ENCODE measurements around the gene ENKUR. TPM values are rescaled to one million over a fixed set of nuclear protein-coding genes. Genes with fewer than 3 reads are reported as not detected.

Gene ENKUR
- total RNA-seq, 1 donor from 2014 or later, result 4.6 TPM

- DNase-seq (ENCODE audit: low read depth), result no peak
These were observed 52.4 kb downstream of the ENKUR start for GRCh38 chr10:24963521-24964041.

GRCh38 chr10:24962995-24963394 is 53.0 kb downstream of the ENKUR start:
- DNase-seq (ENCODE audit: low read depth), result peak; percentile 67

More at GRCh38 chr10:24963521-24964041, 52.4 kb downstream of the ENKUR start:
- no peaks in the 10 kb centered on the region for H3K36me3 ChIP-seq (ENCODE audit: control insufficient read depth, insufficient read depth, low read length)
- no peaks in the 10 kb centered on the region for H3K27me3 ChIP-seq (ENCODE audit: control insufficient read depth, insufficient read depth, low read length)
- no peak overlapping the region for H3K4me3 ChIP-seq (ENCODE audit: low read depth, low read length)
- no peak for TF ChIP-seq CTCF (IDR thresholded peaks at IDR 0.05; ENCODE audit: insufficient read depth, low read length, poor library complexity, severe bottlenecking)

GRCh38 chr10:24961582-24961981 is 54.4 kb downstream of the ENKUR start:
- no peak for TF ChIP-seq CTCF (IDR thresholded peaks at IDR 0.05; ENCODE audit: insufficient read depth, low read length, poor library complexity, severe bottlenecking)
- no peak overlapping the region for H3K4me3 ChIP-seq (ENCODE audit: low read depth, low read length)
- DNase-seq (ENCODE audit: low read depth), result no peak

More at GRCh38 chr10:24962995-24963394, 53.0 kb downstream of the ENKUR start:
- Histone ChIP-seq H3K27me3 (ENCODE audit: control insufficient read depth, insufficient read depth, low read length) (no peaks in the 10 kb centered on the region), H3K4me3 (ENCODE audit: low read depth, low read length) (no peak overlapping the region), H3K36me3 (ENCODE audit: control insufficient read depth, insufficient read depth, low read length) (no peaks in the 10 kb centered on the region)
- TF ChIP-seq CTCF (IDR thresholded peaks at IDR 0.05; ENCODE audit: insufficient read depth, low read length, poor library complexity, severe bottlenecking), result no peak

GRCh38 chr10:24959382-24959730 is 56.6 kb downstream of the ENKUR start:
- Histone ChIP-seq H3K4me3 (ENCODE audit: low read depth, low read length) (no peak overlapping the region), H3K36me3 (ENCODE audit: control insufficient read depth, insufficient read depth, low read length) (no peaks in the 10 kb centered on the region), H3K27me3 (ENCODE audit: control insufficient read depth, insufficient read depth, low read length) (no peaks in the 10 kb centered on the region)
- no peak for TF ChIP-seq CTCF (IDR thresholded peaks at IDR 0.05; ENCODE audit: insufficient read depth, low read length, poor library complexity, severe bottlenecking)
- DNase-seq (ENCODE audit: low read depth), result no peak

More at GRCh38 chr10:24961582-24961981, 54.4 kb downstream of the ENKUR start:
- no peaks in the 10 kb centered on the region for H3K27me3 ChIP-seq (ENCODE audit: control insufficient read depth, insufficient read depth, low read length)
- H3K36me3 ChIP-seq (ENCODE audit: control insufficient read depth, insufficient read depth, low read length), result no peaks in the 10 kb centered on the region

GRCh38 chr10:24958721-24959381 is 57.1 kb downstream of the ENKUR start:
- no peak for DNase-seq (ENCODE audit: low read depth)
- Histone ChIP-seq H3K36me3 (ENCODE audit: control insufficient read depth, insufficient read depth, low read length) (no peaks in the 10 kb centered on the region), H3K4me3 (ENCODE audit: low read depth, low read length) (no peak overlapping the region), H3K27me3 (ENCODE audit: control insufficient read depth, insufficient read depth, low read length) (no peaks in the 10 kb centered on the region)
- no peak for TF ChIP-seq CTCF (IDR thresholded peaks at IDR 0.05; ENCODE audit: insufficient read depth, low read length, poor library complexity, severe bottlenecking)

Measured in kidney epithelial cell (primary cell).